ENCODE data around the gene DECR2.
"Not testable (repeated sequence)": the region's sequence is repeated elsewhere in the genome, so short reads cannot be mapped to it uniquely, and the experiment has no call there.

Gene DECR2

GRCh38 chr16:367333-367903 is 34.3 kb upstream of the DECR2 start:
- DNase-seq: no peak

DNA sequence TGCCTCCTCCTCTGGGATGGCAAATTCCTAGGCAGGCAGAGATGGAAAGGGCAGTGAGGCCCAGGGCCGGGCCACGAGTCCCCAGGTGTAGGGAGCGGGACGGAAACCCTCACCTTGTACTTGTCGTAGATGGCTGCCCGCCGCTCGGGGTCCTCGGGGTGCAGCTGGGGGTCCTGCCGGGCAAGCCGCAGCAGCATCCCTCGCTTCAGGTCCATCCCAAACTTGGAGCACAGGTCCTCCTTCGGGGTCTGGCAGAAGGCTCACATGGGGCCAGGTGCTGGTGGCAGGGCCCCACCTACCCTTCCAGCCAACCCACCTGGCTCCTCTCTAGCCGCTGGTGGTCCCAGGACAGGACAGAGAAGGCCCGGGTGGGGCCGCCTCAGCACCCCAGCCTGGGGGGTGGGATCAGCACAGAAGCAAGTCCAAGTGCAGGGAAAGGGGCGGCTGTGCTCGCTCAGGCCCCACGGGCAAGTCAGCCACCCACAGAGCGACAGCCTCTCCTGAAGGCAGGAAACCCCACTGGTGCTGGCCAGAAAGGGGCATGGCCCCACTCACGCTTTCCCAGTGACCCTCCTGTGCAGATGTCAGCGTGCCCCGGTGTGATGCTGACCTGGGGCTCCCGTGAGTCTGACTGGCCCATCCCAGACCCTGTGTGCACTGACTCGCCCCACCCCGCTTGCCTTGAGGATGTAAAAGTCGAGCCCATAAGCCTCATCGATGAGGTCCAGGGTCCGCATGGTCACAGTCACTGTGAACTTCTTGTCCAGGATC is 33.1 kb upstream of the DECR2 start:
- no peak for DNase-seq

GRCh38 chr16:369275-369865 is 32.3 kb upstream of the DECR2 start:
- DNase-seq: no peak

DNA sequence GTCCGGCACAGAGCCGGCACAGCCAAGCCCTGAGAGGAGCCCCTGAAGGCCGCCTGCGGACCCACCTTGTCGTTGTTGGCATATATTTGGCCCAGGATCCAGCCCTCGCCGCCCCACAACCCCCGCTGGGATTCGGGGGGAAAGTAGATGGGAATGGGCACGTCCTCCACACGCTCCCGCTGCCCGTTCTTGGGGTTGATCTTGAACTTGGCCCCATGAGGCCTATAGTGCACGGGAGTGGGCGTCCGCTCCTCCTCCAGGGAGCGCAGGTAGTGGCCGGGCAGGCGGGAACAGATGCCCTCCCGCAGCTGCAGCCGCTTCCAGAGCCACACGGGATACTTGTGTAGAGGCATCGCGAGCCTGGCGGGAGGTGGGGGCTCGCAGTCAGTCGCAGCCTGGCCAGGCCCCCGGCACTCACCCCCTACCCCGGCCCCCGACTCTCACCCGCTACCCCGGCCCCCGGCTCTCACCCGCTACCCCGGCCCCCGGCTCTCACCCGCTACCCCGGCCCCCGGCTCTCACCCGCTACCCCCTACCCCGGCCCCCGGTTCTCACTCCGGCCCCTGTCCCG is 31.7 kb upstream of the DECR2 start:
- DNase-seq: no peak

- peak; percentile 92 for DNase-seq
Measured at GRCh38 chr16:370443-370842, 31.2 kb upstream of the DECR2 start, which contains the start of gene MRPL28. Gene MRPL28, minus strand, starts transcription at chr16:370538. Its CDS starts 320 bp downstream, at chr16:370218.

DNA sequence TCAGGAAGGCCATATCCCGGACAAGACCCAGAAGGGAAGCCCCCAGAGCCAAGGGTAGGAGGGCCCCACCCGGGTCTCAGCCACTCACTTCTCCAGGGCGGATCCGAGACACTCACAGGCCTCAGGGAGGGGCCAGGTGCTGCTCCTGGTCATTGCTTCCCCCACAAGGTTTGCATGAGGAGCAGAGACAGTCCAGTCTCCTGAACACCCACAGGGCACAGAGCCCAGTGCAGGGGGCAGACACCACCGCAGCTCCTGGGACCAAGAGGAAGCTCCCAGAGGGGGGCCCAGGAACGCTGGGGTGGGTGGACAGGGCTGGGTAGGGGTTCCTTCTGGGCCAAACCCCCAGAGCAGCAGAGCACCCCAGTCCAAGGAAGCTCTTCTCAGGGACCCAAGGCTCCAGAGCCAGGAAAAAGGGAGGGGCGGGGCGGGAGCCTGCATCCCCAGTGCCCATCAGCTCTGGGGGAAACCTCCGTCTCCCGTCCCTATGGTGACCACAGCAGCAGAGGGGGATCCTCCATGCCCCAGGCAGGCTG is 30.6 kb upstream of the DECR2 start:
- DNase-seq: no peak

- DNase-seq: no peak
Measured at GRCh38 chr16:371515-372301, 30.0 kb upstream of the DECR2 start.

GRCh38 chr16:372302-372983 is 29.2 kb upstream of the DECR2 start:
- no peak for DNase-seq

- no peak for DNase-seq
Measured at GRCh38 chr16:373020-373598, 28.6 kb upstream of the DECR2 start.

GRCh38 chr16:373848-374615 is 27.7 kb upstream of the DECR2 start:
- DNase-seq: no peak

DNA sequence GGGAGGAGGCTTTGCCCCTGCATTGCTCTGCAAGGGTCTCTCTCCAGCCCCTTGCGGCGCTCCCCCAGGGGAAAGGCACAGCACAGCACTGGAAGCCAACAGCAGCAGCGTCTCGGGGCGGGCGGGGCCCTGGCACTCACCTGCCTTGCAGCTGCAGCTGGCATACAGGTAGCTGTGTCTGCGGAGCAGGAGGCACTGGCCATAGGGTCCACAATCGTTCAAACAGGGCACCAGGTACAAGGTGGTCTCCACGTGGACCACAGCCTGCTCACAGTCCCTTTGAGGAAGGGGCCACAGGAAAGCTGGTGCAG is 27.1 kb upstream of the DECR2 start:
- no peak for DNase-seq

GRCh38 chr16:375212-375611 is 26.5 kb upstream of the DECR2 start:
- DNase-seq: no peak

- DNase-seq: no peak
Measured at GRCh38 chr16:375927-376816, 25.5 kb upstream of the DECR2 start.

GRCh38 chr16:376817-377418 is 24.8 kb upstream of the DECR2 start:
- no peak for DNase-seq

DNA sequence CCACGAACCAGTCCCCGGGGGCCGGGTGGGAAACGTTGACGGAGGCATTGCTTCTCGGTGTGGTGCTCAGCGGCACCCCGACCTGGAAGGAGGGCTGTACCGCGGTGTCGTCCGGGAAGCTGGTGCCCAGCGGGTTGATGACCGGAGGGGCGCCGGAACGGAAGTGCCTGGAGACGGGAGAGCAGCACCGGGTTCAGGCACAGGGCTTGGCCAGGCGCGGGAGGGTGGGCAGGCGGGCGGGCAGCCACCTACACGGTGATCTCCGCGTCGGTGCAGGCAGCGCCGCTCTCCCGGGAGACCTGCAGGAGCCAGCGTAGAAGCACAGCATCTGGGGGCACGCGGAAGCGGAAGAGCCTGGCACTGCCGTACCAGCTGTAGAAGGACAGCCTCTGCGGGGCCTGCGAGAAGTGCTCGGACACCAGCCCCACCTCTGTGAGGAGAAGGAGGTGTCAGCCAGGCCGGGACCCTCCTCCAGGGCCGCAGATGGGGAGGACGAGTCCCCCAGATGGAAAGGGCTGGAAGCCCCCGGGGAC is 24.2 kb upstream of the DECR2 start:
- DNase-seq: no peak

- not testable (repeated sequence) for DNase-seq
Measured at GRCh38 chr16:378113-378820, 23.4 kb upstream of the DECR2 start.

- no peak for DNase-seq
Measured at GRCh38 chr16:378821-379182, 22.9 kb upstream of the DECR2 start.

- no peak for DNase-seq
Measured at GRCh38 chr16:379183-379960, 22.3 kb upstream of the DECR2 start.
